Nephron (organoid): ENCODE results near the gene TPRA1.

Experiments
- H3K27ac Mint-ChIP-seq, 3 experiments: 2 replicates each; pipeline ENCODE4 v1.8.0; 2020; ENCODE audit warnings: mixed read lengths in 3 of 3, mild to moderate bottlenecking in 2 of 3, moderate library complexity in 1 of 3
- H3K27me3 Mint-ChIP-seq: 2 replicates; pipeline ENCODE4 v1.8.0; 2021; ENCODE audit warnings: low read depth, mild to moderate bottlenecking, moderate library complexity, mixed read lengths
- H3K36me3 Mint-ChIP-seq: 2 replicates; pipeline ENCODE4 v1.8.0; 2020; ENCODE audit warnings: low read depth, mixed read lengths
- H3K4me1 Mint-ChIP-seq: 2 replicates; pipeline ENCODE4 v1.8.0; 2020; ENCODE audit warnings: mixed read lengths
- H3K4me3 Mint-ChIP-seq, 3 experiments: 2 replicates each; pipeline ENCODE4 v1.8.0; 2020; ENCODE audit warnings: mild to moderate bottlenecking in 3 of 3, mixed read lengths in 3 of 3, moderate library complexity in 2 of 3
- H3K9me3 Mint-ChIP-seq: 2 replicates; pipeline ENCODE4 v1.8.0; 2020; ENCODE audit warnings: mixed read lengths
- TF ChIP-seq, protein P1 (sequence below), 3 experiments: fragments of 200-600 bp; sonication (generic); IDR thresholded peaks; one replicate each; pipeline ENCODE4 v1.5.0; 2021; ENCODE audit warnings: antibody characterized with exemption in 3 of 3; ENCODE audit not compliant: unreplicated experiment in 3 of 3

Gene TPRA1

DNA sequence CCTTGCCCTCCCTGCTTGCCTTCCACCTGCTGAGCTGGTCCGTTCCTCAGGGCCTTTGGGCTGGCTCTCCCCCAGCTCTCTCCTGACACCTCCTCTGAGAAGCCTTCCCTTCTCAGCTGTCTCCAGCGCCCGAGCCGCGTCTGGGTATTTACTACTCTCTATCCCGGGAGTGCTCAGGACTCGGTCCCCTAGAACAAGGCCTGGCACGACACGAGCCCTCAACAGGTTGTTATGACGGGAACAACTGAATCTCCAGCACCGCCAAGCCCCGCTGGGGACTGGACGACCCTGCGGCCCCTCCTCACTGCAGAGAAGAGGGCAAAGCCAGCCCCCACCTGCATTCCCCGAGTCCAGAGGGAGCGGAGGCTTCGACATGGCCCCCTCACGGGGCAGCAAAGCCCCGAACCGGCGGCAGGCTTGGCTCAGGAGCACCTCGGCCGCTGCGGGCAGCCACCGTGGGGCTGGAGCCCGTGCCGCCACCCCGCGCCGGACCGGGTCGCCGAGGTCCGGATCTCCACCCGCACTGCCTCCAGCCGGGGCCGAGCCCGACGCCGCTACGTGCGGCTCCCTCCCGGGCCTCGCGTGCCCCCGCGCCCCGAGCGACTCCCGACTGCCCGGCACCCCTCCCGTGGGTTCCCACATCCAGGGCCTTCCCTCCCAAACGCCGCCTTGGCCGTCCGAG lies 792 bp downstream of the TPRA1 start:
- peaks cover 32% of the 10 kb centered on the region for H3K4me1 Mint-ChIP-seq
- no peaks in the 10 kb centered on the region for H3K36me3 Mint-ChIP-seq
- H3K27ac Mint-ChIP-seq: peak overlapping the region; percentile 63 to 91 (median 82)
- TF ChIP-seq, protein P1, sequence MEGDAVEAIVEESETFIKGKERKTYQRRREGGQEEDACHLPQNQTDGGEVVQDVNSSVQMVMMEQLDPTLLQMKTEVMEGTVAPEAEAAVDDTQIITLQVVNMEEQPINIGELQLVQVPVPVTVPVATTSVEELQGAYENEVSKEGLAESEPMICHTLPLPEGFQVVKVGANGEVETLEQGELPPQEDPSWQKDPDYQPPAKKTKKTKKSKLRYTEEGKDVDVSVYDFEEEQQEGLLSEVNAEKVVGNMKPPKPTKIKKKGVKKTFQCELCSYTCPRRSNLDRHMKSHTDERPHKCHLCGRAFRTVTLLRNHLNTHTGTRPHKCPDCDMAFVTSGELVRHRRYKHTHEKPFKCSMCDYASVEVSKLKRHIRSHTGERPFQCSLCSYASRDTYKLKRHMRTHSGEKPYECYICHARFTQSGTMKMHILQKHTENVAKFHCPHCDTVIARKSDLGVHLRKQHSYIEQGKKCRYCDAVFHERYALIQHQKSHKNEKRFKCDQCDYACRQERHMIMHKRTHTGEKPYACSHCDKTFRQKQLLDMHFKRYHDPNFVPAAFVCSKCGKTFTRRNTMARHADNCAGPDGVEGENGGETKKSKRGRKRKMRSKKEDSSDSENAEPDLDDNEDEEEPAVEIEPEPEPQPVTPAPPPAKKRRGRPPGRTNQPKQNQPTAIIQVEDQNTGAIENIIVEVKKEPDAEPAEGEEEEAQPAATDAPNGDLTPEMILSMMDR (IDR thresholded peaks at IDR 0.05; ENCODE audit: unreplicated experiment in 3 of 3): no peak
- H3K4me3 Mint-ChIP-seq: peak overlapping the region; percentile 87 to 93 (median 91)
- no peaks in the 10 kb centered on the region for H3K9me3 Mint-ChIP-seq
- H3K27me3 Mint-ChIP-seq: no peaks in the 10 kb centered on the region

DNA sequence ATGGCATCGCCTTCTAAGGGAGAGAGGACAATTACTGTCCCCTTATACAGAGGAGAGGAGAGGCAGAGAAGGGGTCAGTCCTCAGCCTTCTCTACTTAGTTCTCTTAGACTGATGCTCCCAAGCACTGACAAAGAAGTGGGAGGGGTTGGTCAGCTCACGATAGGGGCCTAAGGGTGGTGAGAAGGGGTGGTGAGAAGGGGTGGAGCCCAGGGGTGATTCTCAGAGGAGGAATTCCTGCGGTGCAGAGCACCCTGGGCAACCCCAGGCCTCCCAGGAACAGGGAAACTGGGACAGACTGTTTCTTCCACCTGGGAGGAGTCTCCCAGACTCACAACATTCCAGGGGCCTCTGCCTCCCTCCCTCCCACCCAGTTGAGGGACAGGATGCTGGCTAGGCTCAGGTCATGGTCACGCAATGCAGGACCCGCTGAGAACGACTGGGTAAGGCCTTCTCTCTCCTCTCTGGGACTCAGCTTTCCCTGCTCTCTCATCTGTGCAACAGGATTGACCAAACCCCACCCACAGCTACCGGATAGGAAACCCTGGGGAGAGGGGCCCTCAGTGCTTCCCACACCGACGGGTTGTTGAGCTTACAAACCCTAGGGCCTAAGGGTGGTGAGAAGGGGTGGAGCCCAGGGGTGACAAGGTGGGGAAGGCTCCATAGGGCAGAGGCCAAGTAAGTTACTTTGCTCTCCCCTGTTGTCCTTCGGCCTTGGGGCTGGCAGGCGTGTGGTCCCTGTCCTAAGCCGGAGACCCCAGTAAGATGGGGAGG lies 1.5 kb downstream of the TPRA1 start:
- Mint-ChIP-seq H3K9me3 (no peaks in the 10 kb centered on the region), H3K27ac (peak overlapping the region; percentile 63 to 91 (median 82)), H3K27me3 (no peaks in the 10 kb centered on the region), H3K36me3 (no peaks in the 10 kb centered on the region), H3K4me1 (peaks cover 34% of the 10 kb centered on the region), H3K4me3 (peak overlapping the region; percentile 87 to 91 (median 89))
- TF ChIP-seq, protein P1 (IDR thresholded peaks at IDR 0.05; ENCODE audit: unreplicated experiment in 3 of 3): no peak

DNA sequence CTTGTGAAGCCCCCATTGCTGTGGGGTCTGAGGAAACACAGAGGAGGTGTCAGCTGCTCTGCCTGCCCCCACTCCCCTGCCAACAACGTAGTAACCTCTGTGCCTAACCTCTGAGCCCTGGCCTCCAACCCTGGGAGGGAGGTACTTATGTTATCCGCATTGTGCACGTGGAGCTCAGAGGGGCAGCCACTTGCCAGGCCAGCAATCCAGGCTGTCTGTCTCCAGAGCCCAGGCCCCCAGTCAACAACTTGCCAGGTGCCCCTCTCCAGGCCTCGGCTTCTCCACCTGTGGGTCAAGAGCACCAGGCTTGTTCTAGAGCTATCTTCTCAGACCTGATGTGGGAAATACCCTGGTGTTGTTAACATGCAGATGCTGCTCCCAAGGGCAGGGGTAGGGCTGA lies 2.7 kb downstream of the TPRA1 start:
- H3K9me3 Mint-ChIP-seq: no peaks in the 10 kb centered on the region
- H3K4me1 Mint-ChIP-seq: peaks cover 31% of the 10 kb centered on the region
- no peak overlapping the region for H3K4me3 Mint-ChIP-seq
- no peaks in the 10 kb centered on the region for H3K36me3 Mint-ChIP-seq
- no peaks in the 10 kb centered on the region for H3K27me3 Mint-ChIP-seq
- no peak overlapping the region for H3K27ac Mint-ChIP-seq
- TF ChIP-seq, protein P1 (IDR thresholded peaks at IDR 0.05; ENCODE audit: unreplicated experiment in 3 of 3): no peak

DNA sequence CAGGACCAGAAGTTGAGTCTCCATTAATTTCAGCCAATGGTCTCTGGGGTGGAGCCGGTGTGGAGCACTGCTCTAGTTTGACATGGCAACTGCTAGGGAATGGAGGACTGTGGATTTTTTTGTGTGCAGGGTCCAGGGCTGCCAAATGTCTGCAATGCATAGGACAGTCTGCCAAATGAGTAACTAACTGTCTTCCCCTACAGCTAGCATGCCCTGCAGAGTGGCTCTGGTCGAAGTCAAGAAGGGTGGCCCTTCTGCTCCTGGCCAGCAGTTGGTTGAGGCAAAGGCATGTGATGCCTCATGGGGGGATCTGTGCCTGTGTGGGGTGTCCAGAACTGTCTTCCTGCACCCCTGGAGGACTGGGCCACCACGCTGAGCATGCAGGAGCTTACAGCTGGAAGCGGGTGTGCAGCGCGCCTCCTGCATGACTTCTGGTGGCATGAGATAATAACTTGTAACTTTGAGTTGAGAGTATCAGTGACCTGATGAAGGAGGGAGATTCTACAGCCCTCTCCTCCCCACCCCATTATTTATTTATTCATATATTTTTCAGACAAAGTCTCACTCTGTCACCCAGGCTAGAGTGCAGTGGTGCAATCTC lies 4.6 kb downstream of the TPRA1 start:
- TF ChIP-seq, protein P1 (IDR thresholded peaks at IDR 0.05; ENCODE audit: unreplicated experiment in 3 of 3): no peak
- no peaks in the 10 kb centered on the region for H3K36me3 Mint-ChIP-seq
- H3K4me1 Mint-ChIP-seq: peaks cover 23% of the 10 kb centered on the region
- no peaks in the 10 kb centered on the region for H3K27me3 Mint-ChIP-seq
- peak overlapping the region in 1 of 3 experiments; percentile 6 for H3K4me3 Mint-ChIP-seq
- no peaks in the 10 kb centered on the region for H3K9me3 Mint-ChIP-seq
- H3K27ac Mint-ChIP-seq: no peak overlapping the region

DNA sequence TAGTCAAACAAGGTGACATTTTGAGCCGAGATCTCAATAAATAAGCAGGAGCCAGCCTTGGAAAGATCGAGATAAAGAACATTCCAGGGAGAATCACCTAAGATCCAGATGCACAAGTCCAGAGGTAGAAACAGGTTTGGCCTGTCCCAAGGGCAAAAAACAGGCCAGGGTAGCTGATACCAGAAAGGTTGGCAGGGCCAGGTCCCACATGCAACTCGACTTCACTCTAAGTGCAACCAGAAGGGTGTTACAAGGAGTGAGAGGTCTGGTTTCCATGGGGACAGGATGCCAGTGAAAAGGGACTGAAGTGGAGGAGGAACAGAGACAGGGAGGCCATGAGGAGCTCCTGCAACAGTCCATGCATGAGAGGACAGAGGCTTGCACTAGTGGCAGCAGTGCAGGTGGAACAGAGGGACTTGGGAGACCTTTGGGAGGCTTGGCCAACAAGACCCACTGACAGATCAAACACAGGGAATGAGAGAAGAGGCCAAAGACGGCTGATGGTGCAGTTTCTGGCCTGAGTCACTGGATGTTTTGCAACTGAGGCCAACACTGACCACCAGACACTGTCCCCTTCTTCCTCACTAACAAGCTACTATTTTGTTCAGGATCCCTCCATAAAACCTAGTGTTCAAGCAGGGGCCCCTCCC lies 5.2 kb downstream of the TPRA1 start:
- Mint-ChIP-seq H3K36me3 (no peaks in the 10 kb centered on the region), H3K27me3 (no peaks in the 10 kb centered on the region), H3K9me3 (no peaks in the 10 kb centered on the region), H3K4me1 (peaks cover 18% of the 10 kb centered on the region), H3K4me3 (peak overlapping the region; percentile 23 to 62 (median 27)), H3K27ac (peak overlapping the region in 1 of 3 experiments; percentile 35)
- TF ChIP-seq, protein P1 (IDR thresholded peaks at IDR 0.05; ENCODE audit: unreplicated experiment in 3 of 3): no peak
